H9 (cell line): ENCODE measurements around the gene EMX2. TPM values are rescaled to one million over a fixed set of nuclear protein-coding genes. Genes with fewer than 3 reads are reported as not detected.
A peak's percentile ranks its signal among the peaks of the same experiment; 100 is the strongest.

ENCODE experiments used
- DNase-seq: peaks from one replicate; pipeline ENCODE4 v3.0.0-alpha.2; 2017
- H2AFZ ChIP-seq: one replicate; pipeline ENCODE4 v1.6.1; 2013; ENCODE audit warnings: mild to moderate bottlenecking, low read length, control low read depth, moderate library complexity
- H2AK5ac ChIP-seq: 2 replicates; pipeline ENCODE4 v1.6.1; 2013; ENCODE audit warnings: low read length, control low read depth, mixed read lengths; ENCODE audit not compliant: insufficient read length
- H2BK120ac ChIP-seq: one replicate; pipeline ENCODE4 v1.6.1; 2013; ENCODE audit warnings: low read depth, mild to moderate bottlenecking, low read length, control low read depth, inconsistent platforms; ENCODE audit not compliant: poor library complexity, severe bottlenecking
- H2BK12ac ChIP-seq: 2 replicates; pipeline ENCODE4 v1.6.1; 2013; ENCODE audit warnings: low read length, control low read depth, mixed read lengths, low read depth; ENCODE audit not compliant: insufficient read length
- H2BK15ac ChIP-seq: 2 replicates; pipeline ENCODE4 v1.6.1; 2013; ENCODE audit warnings: low read depth, low read length, control low read depth
- H2BK20ac ChIP-seq: one replicate; pipeline ENCODE4 v1.6.1; 2013; ENCODE audit warnings: low read depth, mild to moderate bottlenecking, low read length, control low read depth, inconsistent platforms; ENCODE audit not compliant: poor library complexity, severe bottlenecking
- H2BK5ac ChIP-seq: 2 replicates; pipeline ENCODE4 v1.6.1; 2013; ENCODE audit warnings: low read length, control low read depth, mixed read lengths; ENCODE audit not compliant: insufficient read length
- H3K14ac ChIP-seq: 2 replicates; pipeline ENCODE4 v1.6.1; 2013; ENCODE audit warnings: low read length, control low read depth; ENCODE audit not compliant: insufficient read depth
- H3K18ac ChIP-seq: 2 replicates; pipeline ENCODE4 v1.6.1; 2013; ENCODE audit warnings: low read depth, mild to moderate bottlenecking, mixed read lengths, low read length, control low read depth; ENCODE audit not compliant: insufficient read length
- H3K23ac ChIP-seq: 2 replicates; pipeline ENCODE4 v1.6.1; 2013; ENCODE audit warnings: low read length, control low read depth, mixed read lengths, low read depth; ENCODE audit not compliant: insufficient read length
- H3K23me2 ChIP-seq: 2 replicates; pipeline ENCODE4 v1.6.1; 2013; ENCODE audit warnings: low read depth, mild to moderate bottlenecking, mixed read lengths, low read length, control low read depth; ENCODE audit not compliant: insufficient read length, poor library complexity, severe bottlenecking
- H3K27ac ChIP-seq: 2 replicates; pipeline ENCODE4 v1.5.1; 2013; ENCODE audit warnings: low read length, control low read depth, mixed read lengths, low read depth; ENCODE audit not compliant: insufficient read length
- H3K27me3 ChIP-seq: 2 replicates; pipeline ENCODE4 v1.6.1; 2013; ENCODE audit warnings: low read length, control low read depth, inconsistent platforms; ENCODE audit not compliant: insufficient read depth
- H3K4ac ChIP-seq: 2 replicates; pipeline ENCODE4 v1.6.1; 2013; ENCODE audit warnings: low read depth, mild to moderate bottlenecking, control low read depth, inconsistent platforms, low read length, moderate library complexity
- H3K4me1 ChIP-seq: 2 replicates; pipeline ENCODE4 v1.6.1; 2013; ENCODE audit warnings: low read length, control low read depth, inconsistent platforms; ENCODE audit not compliant: insufficient read depth
- H3K4me2 ChIP-seq: 2 replicates; pipeline ENCODE4 v1.6.1; 2013; ENCODE audit warnings: low read length, control low read depth, mixed read lengths; ENCODE audit not compliant: insufficient read length, insufficient read depth
- H3K56ac ChIP-seq: 2 replicates; pipeline ENCODE4 v1.6.1; 2013; ENCODE audit warnings: low read depth, mild to moderate bottlenecking, mixed read lengths, low read length, control low read depth; ENCODE audit not compliant: insufficient read length
- H3K79me1 ChIP-seq: 2 replicates; pipeline ENCODE4 v1.6.1; 2013; ENCODE audit warnings: low read depth, mild to moderate bottlenecking, moderate library complexity, low read length, control low read depth, inconsistent platforms; ENCODE audit not compliant: insufficient read depth, poor library complexity, severe bottlenecking
- H3K79me2 ChIP-seq: 2 replicates; pipeline ENCODE4 v1.6.1; 2013; ENCODE audit warnings: low read length, control low read depth, inconsistent platforms; ENCODE audit not compliant: insufficient read depth
- H3K9ac ChIP-seq: 2 replicates; pipeline ENCODE4 v1.6.1; 2013; ENCODE audit warnings: low read length, control low read depth, mixed read lengths; ENCODE audit not compliant: insufficient read length; ENCODE audit errors: extremely low read depth
- H3K9me3 ChIP-seq: one replicate; pipeline ENCODE4 v1.6.1; 2013; ENCODE audit warnings: low read depth, low read length, inconsistent platforms; ENCODE audit not compliant: control insufficient read depth
- H3T11ph ChIP-seq: one replicate; pipeline ENCODE4 v1.6.1; 2013; ENCODE audit warnings: mild to moderate bottlenecking, low read length, control low read depth, inconsistent platforms
- H4K20me1 ChIP-seq: one replicate; pipeline ENCODE4 v1.6.1; 2013; ENCODE audit not compliant: control insufficient read depth, insufficient read length, insufficient read depth
- H4K5ac ChIP-seq: 2 replicates; pipeline ENCODE4 v1.6.1; 2013; ENCODE audit warnings: low read depth, mild to moderate bottlenecking, mixed read lengths, low read length, control low read depth; ENCODE audit not compliant: insufficient read length
- H4K8ac ChIP-seq: replicated peaks from 2 replicates; pipeline ENCODE4 v1.6.1; 2013; ENCODE audit warnings: low read length, control low read depth, mixed read lengths, low read depth; ENCODE audit not compliant: insufficient read length
- H4K91ac ChIP-seq: 2 replicates; pipeline ENCODE4 v1.6.1; 2013; ENCODE audit warnings: low read depth, mild to moderate bottlenecking, moderate library complexity, mixed read lengths, low read length, control low read depth; ENCODE audit not compliant: insufficient read length
- H3K27ac Mint-ChIP-seq, 3 experiments: 2 replicates in 2 of 3; 3 replicates in 1 of 3; pipeline ENCODE4 v1.8.0; 2020 to 2021; ENCODE audit warnings: mixed read lengths in 3 of 3, mild to moderate bottlenecking in 1 of 3, moderate library complexity in 1 of 3
- H3K27me3 Mint-ChIP-seq: 2 replicates; pipeline ENCODE4 v1.8.0; 2021; ENCODE audit warnings: low read depth, mild to moderate bottlenecking, moderate library complexity, mixed read lengths
- H3K36me3 Mint-ChIP-seq, 3 experiments: 2 replicates in 2 of 3; 3 replicates in 1 of 3; pipeline ENCODE4 v1.8.0; 2020 to 2021; ENCODE audit warnings: low read depth in 3 of 3, mixed read lengths in 3 of 3; ENCODE audit not compliant: insufficient read depth in 1 of 3
- H3K4me1 Mint-ChIP-seq, 2 experiments: 2 replicates each; pipeline ENCODE4 v1.8.0; 2020; ENCODE audit warnings: mixed read lengths in 2 of 2
- H3K4me3 Mint-ChIP-seq, 2 experiments: 2 replicates in 1 of 2; 3 replicates in 1 of 2; pipeline ENCODE4 v1.8.0; 2020 to 2021; ENCODE audit warnings: mild to moderate bottlenecking in 2 of 2, mixed read lengths in 2 of 2, moderate library complexity in 1 of 2
- H3K9me3 Mint-ChIP-seq, 2 experiments: 2 replicates in 1 of 2; 3 replicates in 1 of 2; pipeline ENCODE4 v1.8.0; 2020; ENCODE audit warnings: mild to moderate bottlenecking in 2 of 2, mixed read lengths in 2 of 2, moderate library complexity in 1 of 2
- WGBS: extraction: QIAGEN DNeasy Blood & Tissue Kit; methylation state at CpG from one replicate; pipeline ENCODE4 v1.1.7; 2013; ENCODE audit warnings: missing lambda C conversion rate, low lambda C conversion rate, mixed read lengths; ENCODE audit not compliant: insufficient read length; ENCODE audit errors: extremely low coverage; 5-methylcytosine and 5-hydroxymethylcytosine counted together
- total RNA-seq: library from RNA; stranded (reverse); gene quantifications from 2 replicates; pipeline ENCODE4 v1.2.1, GENCODE V29; 2021
- TF ChIP-seq, protein P1 (sequence below): fragments of 200-600 bp; sonication (generic); conservative IDR thresholded peaks from 3 replicates; pipeline ENCODE4 v1.8.0; 2021; ENCODE audit warnings: antibody characterized with exemption, mild to moderate bottlenecking

The EMX2 gene
- total RNA-seq, 1 experiment from 2014 or later: not detected

DNA sequence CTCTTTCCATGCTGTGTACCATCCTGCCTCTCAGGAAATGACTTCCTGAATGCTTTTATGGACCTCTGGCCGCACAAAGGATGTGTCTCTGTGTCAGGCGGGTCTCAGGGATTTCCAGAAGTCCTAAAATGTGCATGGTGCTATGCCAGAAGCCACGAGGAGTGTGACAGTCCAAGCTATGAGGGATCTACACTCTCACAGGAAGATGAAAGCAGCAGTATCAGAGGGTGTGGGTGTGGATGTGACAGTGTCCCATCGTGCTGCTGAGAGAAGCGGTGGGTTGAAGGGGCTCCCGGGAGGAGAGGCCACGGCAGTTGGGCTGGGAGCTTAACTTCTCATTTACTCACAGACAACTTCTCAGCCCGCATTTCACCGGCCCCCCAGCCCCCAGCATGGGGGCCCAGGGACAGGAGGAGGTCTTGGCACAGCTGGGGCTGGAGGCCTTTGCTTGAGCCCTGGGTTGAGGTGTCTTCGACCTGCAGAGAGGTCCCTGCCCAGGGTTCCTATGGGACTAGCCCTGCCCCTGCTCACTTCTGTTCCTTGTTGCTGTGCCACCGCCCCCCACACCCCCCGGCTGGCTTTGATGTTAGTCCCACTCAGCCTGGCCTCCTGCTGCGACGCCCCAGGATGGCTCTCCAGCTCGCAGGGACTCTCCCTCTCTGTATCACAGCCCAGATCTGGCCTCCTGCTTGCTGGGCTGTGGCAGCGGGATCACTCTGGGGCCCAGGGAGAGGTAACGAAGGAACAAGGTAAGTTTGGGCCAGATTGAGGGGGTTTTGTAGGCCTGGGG is 30.8 kb upstream of the EMX2 start:
- H3K27me3 Mint-ChIP-seq: peaks cover 10% of the 10 kb centered on the region
- Histone ChIP-seq H2BK12ac (no peak overlapping the region), H2AK5ac (no peak overlapping the region), H3K23me2 (no peaks in the 10 kb centered on the region), H3K4ac (no peak overlapping the region), H3K27me3 (no peaks in the 10 kb centered on the region), H3K9me3 (no peaks in the 10 kb centered on the region), H3K79me2 (no peaks in the 10 kb centered on the region), H3K4me2 (no peak overlapping the region), H4K8ac (no peak overlapping the region), H4K91ac (no peak overlapping the region), H2AFZ (no peak overlapping the region), H3T11ph (no peak overlapping the region), H2BK5ac (no peak overlapping the region), H3K18ac (no peak overlapping the region), H4K20me1 (no peaks in the 10 kb centered on the region), H3K4me1 (no peaks in the 10 kb centered on the region), H3K14ac (no peak overlapping the region), H3K23ac (no peak overlapping the region), H2BK120ac (no peak overlapping the region), H3K79me1 (no peaks in the 10 kb centered on the region), H3K9ac (no peak overlapping the region), H3K27ac (no peak overlapping the region), H2BK20ac (no peak overlapping the region), H3K56ac (no peak overlapping the region), H4K5ac (no peak overlapping the region), H2BK15ac (no peak overlapping the region)
- H3K4me1 Mint-ChIP-seq: no peaks in the 10 kb centered on the region
- no peaks in the 10 kb centered on the region for H3K9me3 Mint-ChIP-seq
- DNase-seq: peak; percentile 18
- H3K4me3 Mint-ChIP-seq: no peak overlapping the region
- no peaks in the 10 kb centered on the region for H3K36me3 Mint-ChIP-seq
- TF ChIP-seq, protein P1, sequence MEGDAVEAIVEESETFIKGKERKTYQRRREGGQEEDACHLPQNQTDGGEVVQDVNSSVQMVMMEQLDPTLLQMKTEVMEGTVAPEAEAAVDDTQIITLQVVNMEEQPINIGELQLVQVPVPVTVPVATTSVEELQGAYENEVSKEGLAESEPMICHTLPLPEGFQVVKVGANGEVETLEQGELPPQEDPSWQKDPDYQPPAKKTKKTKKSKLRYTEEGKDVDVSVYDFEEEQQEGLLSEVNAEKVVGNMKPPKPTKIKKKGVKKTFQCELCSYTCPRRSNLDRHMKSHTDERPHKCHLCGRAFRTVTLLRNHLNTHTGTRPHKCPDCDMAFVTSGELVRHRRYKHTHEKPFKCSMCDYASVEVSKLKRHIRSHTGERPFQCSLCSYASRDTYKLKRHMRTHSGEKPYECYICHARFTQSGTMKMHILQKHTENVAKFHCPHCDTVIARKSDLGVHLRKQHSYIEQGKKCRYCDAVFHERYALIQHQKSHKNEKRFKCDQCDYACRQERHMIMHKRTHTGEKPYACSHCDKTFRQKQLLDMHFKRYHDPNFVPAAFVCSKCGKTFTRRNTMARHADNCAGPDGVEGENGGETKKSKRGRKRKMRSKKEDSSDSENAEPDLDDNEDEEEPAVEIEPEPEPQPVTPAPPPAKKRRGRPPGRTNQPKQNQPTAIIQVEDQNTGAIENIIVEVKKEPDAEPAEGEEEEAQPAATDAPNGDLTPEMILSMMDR: no peak
- no CpG with 5 or more reads among the region's 17 CpGs for WGBS
- H3K27ac Mint-ChIP-seq: no peak overlapping the region
